Activated T-helper 1 cell treated with anti-CD3 and anti-CD28 coated beads, Interleukin-2, amount 50 U/mL, for 16 hours (primary cell): ENCODE results near the gene TMEM158.

ENCODE experiments used
- DNase-seq, 2 donors: peaks; one replicate each; pipeline ENCODE4 v3.0.0-alpha.2; 2020; ENCODE audit warnings: low read depth in 1 of 2, low spot score in 1 of 2

The TMEM158 gene

DNA sequence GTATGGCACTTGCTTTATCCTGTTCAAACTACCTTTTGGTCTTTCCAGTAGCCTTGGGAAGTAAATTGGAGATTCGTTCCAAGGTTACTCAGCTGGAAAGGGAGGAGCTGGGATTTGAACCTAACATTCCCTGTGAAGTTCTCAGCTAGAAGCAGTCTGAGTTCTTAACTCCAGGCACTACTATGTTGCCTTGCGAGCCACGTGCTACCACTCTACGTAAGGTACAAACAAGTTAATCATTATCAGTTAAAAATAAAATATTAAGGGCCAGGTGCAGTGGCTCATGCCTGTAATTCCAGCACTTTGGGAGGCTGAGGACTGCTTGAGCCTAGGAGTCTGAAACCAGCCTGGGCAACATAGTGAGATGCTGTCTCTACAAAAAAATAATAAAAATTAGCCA, 49.2 kb downstream of the TMEM158 start:
- DNase-seq: no peak
